GM19238 (cell line): ENCODE data around the gene TAS2R46.
"Not testable (repeated sequence)": the region's sequence is repeated elsewhere in the genome, so short reads cannot be mapped to it uniquely, and the experiment has no call there.

Source experiments
- DNase-seq: peaks from one replicate; pipeline ENCODE4 v3.0.0; 2011; ENCODE audit warnings: low spot score; ENCODE audit not compliant: insufficient read length

The TAS2R46 gene

DNA sequence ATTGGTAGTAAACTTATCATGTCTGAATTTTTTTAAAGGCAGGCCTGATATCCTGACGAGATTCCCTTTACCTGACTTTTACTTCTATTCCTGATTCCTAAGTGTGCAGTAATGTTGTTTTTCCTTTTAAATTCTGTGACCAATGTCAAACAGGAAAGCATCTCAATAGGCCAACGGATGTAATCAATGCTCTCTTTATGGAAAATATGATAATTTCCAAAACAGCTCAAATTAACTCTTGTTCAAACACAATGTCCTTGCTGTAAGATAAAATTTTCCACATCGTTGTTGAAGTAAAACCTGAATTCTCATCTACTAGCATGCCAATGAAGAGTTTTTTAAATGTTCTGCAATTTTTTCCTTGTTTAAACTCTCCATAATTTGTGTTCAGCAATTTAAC, 22.9 kb downstream of the TAS2R46 start:
- DNase-seq, result no peak

- not testable (repeated sequence) for DNase-seq
Measured at GRCh38 chr12:11033959-11034358, 28.1 kb downstream of the TAS2R46 start.

- DNase-seq, result no peak
Measured at GRCh38 chr12:11031307-11031706, 30.8 kb downstream of the TAS2R46 start, which contains the start of gene TAS2R31. TAS2R31 (minus strand) TSS chr12:11031407; CDS start chr12:11031335, 72 bp downstream.

GRCh38 chr12:11026118-11026517, 36.0 kb downstream of the TAS2R46 start:
- DNase-seq, result no peak

DNA sequence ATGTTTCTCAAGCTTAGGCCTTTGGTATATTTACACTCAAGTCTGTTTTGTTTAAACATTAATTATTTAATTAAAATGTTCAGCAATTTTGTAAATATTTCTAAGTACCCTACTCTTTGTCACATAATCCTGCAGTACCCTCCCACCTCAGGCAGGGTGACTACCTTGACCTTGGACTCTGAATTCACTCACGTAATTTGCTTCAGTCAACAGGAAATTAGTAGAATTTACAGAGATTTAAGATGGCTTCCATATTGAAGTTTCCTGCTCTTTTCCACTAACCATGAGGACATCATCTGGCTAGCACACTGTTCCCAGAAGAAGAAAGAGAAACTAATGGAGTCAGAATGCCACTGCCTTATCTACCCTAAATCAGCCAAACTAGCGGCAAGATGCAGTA, 38.7 kb downstream of the TAS2R46 start:
- no peak for DNase-seq

DNA sequence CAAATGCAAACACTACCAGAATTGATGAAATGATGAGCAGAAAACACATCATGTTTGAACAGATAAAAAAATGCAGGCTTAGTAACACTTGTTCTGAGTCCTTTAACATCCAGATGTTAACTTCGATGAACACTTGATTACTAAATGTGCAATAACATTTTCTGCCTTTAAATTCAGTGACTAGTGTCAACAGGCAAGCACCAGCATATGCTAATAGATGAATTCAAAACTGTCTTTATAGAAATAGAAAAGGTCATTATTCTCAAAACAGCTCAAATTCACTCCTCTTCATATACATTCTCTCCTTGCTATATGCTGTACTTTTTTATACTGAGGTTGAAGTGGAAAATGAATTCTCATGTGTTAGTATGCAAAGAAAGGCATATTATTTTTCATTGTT, 39.6 kb downstream of the TAS2R46 start, which contains the start of gene TAS2R19:
TAS2R19 (minus strand) TSS at position 101 of the 400 bp plus-strand sequence; CDS start at position 52, 49 bp downstream.
- DNase-seq, result no peak

- DNase-seq, result no peak
Measured at GRCh38 chr12:11016937-11017336, 45.2 kb downstream of the TAS2R46 start.

DNA sequence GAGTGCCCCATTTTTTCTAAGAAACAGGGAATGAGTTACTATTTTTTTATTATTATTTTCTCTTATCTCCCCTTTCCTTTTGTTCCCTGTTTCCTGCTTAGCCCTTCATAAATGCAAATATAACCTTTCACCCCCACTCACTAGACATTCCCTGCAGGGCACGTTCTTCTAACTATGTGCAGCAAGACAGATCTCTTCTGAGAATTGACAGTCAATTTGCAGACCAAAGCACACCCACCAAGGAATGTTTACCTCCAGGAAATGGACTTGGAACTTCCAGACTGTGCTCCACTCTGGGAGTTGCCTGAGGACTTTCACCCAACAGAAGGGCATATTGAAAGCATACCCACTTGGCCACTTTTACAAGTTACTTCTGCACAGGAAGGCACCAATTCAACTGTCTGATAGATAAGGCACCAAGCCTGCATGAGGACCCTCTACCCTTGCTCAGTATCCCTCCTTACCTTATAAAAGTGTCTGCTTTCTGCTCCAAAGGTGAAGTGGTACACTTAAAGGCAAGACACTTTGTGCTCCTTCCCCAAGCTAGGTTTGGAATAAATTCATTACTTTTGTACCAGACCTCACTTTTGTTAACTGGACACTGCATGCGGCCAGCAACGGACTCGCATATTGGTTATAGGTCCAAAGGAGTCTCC, 46.2 kb downstream of the TAS2R46 start:
- DNase-seq, result no peak

DNA sequence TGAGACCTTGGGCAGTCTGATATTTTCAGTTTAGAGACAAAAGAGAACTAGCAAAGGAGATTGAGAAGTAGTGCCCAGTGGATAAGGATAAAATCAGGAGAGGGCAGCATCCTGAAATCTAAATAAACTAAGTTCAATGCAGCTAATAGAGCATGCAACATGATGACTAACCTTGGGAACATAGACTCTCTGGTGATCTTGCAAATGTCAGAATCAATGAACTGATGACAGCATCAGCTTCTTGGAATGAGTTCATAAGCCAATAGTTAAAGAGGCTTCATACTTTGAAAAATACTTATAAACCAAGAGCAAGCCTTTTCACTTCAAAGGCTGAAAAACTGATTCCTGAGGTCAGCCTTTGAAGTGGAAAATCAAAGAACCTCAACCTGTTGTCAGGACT, 47.9 kb downstream of the TAS2R46 start:
- DNase-seq, result no peak
